ENCODE data around the gene NCOA3.

Gene NCOA3

DNA sequence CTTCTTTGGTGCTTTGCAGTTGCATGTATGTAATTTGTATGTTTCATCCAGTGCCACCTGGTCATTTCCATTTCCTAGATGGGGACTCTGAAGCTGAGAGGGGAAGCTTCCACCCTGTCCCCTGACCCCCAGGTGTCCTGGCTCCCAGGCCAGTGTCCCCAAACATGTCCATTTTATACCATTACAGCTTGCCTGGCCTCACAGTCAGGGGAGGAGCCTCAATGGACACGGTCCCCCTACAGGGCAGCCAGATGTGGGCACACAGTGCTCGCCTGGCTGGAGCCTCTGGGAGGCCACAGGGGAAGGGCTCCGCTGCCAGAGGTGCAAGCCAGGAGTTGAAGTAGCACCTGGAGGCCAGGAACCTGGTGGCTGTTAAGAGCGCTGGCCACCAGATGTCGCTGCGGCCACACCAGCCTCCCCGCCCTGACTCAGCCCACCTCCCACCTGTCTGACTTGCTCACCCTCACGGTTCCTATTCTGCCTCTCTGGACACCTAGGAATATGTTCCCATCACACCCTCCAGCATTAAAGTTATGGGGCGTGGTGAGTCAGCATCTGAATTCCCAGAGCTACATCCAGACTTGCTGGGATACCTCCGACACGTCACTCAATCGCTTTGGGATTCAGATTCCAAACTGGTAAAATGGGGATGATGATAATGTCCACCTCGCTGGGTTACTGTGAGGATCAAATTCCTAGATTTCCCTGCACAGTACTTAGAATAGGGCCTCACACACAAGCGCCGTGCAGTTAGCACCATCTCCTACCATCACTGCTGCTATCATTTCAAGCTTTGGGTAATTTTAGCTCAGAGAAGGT lies 176.2 kb downstream of the NCOA3 start:
- DNase-seq (ENCODE audit: low read depth in 2 of 2): peak; percentile 40 to 59

- DNase-seq (ENCODE audit: low read depth in 2 of 2): no peak
Measured at GRCh38 chr20:47678536-47678935, 176.8 kb downstream of the NCOA3 start.

GRCh38 chr20:47679462-47679861 lies 177.8 kb downstream of the NCOA3 start:
- no peak for DNase-seq (ENCODE audit: low read depth in 2 of 2)

DNA sequence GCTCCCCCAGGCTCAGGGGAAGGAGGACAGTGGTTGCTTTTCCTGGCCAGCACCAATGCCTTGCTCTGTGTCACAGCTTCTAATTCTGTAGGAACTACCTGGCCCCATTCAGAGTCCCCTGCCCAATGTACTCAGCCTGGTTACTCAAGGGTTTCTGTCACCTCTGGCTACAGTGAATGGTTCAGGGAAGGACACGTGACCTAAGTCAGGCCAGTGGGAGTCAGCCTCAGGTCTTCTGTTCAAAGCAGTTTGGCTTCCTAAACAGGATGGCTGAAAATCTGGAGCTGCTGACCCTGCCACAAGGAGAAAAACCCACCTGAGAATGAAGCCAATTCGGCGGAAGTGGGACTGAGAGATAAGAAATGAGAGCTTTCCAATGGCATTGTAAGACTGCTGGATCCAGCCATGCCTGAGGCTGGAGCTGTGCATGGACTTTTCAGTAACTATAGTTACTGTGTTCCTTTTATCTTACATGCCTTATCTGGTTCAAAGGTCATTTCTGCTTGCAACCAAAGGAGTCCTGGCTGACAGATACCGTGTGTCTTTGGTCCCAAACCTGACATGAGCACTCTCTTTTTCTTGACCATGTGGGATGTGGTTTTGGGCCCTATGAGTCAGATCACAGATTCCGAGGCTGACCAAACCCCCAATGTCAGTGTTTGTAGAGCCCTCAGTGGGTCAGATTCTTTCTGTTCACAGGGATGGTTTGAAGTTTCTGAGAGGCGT lies 179.3 kb downstream of the NCOA3 start:
- DNase-seq (ENCODE audit: low read depth in 2 of 2): no peak

DNA sequence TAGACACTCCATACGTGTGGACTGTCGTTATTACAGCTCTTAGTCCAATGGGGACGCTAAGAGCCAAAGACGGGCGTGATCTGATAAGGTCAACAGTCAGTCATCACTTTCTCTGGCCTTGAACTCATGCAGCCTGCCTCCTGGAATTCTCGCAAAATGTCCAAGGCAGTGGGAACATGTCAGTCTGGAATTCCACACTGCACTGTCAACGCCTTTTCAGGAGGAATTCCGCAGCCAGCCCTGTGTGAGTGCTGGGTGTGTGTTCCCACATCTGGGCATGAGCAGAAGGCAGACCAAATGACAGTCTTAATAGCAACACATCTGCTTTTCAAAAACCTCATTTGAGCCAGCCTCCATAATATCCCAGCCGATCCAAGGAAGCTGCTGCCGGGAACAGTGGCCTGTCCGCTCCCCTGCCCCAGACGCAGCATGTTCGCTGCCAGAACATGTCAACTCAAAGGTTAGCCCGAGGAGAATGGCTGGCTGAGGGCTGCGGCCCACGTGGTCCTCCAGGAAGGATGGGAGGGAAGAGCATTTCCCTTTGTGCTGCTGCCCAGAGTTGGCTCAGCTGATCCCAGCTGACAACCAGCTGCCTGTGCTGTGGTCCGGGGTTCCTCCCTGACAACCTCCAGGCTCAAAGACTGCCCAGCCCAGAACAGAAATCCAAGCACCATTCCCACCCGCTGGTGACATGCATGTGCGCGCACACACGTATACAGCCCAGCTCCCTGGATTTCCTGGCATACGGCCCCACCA lies 180.5 kb downstream of the NCOA3 start:
- no peak for DNase-seq (ENCODE audit: low read depth in 2 of 2)

DNA sequence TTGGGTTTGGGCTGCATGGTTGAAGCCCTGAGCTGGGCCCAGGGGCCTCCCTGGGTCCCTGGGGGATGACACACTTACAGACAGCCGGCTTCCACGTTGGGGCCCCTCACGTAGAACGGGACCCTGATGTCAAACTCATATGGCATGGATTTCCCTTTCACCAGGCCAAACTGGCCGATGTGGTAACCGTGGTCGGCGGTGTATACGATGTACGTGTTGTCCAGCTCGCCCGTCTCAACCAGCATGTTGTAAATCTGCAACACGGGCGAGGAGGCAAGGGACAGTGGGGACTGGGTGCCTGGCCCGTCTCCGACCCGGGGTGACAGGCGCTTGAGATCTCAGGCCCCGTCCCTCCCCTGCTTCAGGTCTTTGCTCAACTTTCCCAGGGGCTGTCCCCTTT lies 181.2 kb downstream of the NCOA3 start:
- no peak for DNase-seq (ENCODE audit: low read depth in 2 of 2)

GRCh38 chr20:47684306-47685080 lies 182.8 kb downstream of the NCOA3 start:
- no peak for DNase-seq (ENCODE audit: low read depth in 2 of 2)

DNA sequence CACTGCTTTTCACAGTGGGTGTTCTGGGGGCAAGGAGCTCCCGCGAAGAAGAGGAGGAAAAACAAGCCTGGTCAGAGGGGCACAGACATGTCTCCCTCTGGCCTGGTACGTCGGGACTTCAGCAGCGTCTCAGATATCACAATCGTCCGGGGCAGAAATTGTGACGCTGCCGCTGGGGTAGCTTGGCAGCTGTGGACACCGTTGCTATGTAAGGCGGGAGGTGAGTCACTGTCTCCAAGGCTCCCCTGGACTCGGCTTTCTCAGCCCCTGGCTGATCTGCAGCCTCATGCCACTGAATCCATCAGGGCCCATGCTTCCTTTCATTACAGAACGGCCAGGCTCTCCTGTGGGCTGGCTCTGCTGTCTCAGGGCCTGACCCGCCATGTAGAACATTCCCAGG lies 184.9 kb downstream of the NCOA3 start:
- no peak for DNase-seq (ENCODE audit: low read depth in 2 of 2)

DNA sequence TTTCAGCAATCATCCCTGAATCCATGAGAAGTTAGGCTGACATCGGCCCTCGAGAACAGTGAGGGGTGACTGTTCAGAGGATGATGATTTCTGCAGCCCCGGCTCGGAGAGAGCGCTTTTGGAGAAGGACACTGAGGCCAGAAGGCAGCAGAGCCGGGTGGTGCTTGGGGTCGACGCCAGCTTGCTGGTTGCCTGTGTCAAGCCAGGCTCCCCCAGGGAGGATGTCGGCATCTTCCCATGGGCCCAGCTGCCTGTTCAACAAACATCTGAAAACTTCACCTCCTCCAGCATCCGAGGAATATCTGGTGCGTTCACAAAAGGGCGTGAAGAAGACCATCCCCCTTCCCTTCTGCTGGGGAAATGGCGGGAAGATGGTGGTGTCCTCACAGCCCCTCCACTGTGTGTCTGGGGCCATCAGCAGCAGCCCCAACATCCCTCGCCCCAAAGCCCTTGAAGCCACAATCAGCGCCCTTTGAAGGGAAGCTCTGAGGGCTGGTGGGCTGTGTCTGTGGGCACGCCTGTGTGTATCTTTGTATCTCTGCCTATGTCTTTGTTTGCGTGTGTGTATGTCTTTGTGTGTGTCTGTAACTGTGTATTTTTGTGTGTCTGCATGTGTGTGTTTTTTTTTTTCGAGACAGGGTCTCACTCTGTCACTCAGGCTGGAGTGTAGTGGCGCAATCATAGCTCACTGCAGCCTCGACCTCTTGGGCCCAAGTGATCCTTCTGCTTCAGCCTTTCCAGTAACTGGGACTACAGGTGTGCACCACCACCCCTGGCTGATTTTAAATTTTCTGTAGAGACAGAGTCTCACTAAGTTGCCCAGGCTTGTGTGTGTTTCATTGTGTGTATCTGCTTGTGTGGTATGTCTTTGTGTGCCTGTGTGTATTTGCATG lies 185.7 kb downstream of the NCOA3 start:
- DNase-seq (ENCODE audit: low read depth in 2 of 2): no peak

GRCh38 chr20:47688385-47689381 lies 187.0 kb downstream of the NCOA3 start:
- DNase-seq (ENCODE audit: low read depth in 2 of 2): no peak

DNA sequence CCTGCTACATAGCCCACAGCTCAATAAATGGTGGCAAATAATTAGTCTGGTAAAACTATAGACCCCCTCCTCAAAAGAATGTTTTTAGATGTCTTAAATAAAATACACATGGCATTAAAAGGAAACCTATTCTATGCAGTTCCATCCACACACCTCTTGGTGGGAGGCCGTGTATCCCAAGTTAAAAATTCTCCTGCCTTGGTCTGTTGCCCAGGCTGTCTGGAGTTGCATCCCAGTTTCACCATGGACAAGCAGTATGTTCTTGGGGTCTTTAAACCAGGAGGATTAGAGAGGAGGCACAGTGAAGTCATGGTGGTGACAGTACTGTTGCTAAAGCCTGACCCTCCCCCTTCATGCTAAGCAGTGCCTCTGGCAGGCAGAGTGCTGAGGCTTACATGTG lies 188.0 kb downstream of the NCOA3 start:
- DNase-seq (ENCODE audit: low read depth in 2 of 2): no peak

- DNase-seq (ENCODE audit: low read depth in 2 of 2): no peak
Measured at GRCh38 chr20:47691625-47692024, 189.9 kb downstream of the NCOA3 start.

DNA sequence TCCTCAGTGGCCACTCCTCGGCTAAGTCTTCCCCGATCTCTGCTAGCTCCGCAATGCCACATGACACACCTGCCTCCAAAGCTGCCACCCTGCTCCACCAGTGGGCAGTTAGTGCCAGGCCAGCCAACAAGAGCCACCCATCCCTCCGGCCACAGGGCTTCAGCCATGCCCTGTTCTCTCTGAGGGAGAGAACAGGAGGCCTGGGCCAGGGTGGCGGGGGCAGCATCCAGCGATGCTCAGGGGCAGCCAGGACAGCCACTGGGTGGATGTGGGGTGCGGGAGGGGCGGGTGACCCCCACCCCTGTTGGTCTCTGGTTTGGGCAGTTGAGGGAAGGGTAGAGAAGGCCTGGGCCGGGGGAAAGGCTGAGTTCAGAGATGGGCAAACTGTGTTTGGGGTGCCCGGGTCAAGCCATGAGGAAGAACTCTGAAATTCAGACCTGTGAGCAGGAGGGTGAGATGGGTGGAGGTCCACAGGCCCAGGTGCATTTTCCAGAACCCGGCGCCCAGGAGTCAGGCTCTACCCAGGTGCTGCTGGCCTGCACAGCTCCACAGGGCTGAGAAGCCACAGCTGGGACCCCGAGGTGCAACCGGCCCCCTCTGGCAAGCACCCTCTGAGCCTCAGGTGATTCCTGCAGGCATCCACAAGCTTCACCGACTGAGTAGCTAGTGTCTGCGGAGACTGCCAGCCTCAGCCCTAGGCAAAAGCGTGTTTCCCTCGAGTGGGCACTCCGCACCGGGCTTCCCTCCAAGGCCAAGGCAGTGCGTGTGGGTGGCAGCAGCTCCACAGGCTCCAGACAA lies 192.5 kb downstream of the NCOA3 start:
- no peak for DNase-seq (ENCODE audit: low read depth in 2 of 2)

DNA sequence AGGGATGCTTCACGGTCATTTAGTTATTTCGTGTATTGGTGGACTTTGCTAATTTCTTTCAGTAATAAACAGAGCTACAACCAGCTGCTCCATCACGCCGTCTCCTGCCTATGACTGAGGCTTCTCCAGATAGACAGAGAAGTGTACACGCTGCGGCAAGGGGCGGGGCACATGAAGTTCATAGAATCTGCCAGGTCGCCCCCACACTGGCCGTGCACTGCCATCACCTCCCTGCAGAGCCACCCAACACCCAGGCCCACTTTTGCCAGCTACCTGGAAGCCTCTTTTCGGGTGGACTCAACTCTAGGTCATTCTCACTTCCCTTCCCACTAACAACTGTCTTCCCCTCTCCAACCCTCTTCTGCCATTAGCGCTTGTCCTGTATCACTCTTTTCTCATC lies 195.2 kb downstream of the NCOA3 start:
- DNase-seq (ENCODE audit: low read depth in 2 of 2): no peak

DNA sequence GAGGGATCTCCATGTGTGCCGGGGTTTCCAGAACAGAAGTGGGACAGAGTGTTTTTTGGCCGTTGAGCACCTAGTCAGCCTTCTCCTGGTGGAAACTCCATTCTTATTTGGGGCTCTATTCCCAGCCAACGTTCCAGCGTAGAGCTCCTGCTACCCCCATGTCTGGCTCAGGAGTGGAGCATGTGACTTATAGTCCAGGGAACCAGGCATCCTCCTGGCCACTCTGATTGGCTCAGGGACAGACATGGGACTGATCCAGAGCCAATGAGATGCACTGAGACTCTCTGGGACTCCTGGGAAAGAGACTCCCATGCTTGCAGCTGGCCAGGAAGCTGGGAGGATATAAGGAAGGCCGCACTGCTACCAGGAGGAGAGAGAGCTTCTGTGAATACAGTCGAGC lies 196.5 kb downstream of the NCOA3 start:
- DNase-seq (ENCODE audit: low read depth in 2 of 2): no peak

DNA sequence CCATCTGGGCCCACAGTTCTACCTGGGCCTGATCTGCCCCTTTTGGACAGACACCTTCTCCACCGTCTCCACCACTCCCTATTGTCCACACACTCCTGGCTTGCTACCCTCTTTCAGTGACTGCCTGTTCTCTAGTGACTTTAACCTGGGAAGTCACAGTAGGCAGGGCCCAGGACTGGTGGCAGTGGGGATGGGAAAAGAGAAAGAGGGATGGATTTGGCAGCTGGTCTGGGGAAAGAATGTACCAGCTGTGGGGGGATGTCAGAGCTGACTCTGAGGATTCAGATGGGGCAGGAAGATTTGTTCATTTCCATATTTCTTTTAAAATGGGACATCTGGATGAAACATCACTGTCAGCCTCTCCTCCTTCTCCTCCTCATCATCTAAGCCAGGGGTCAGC lies 198.1 kb downstream of the NCOA3 start:
- no peak for DNase-seq (ENCODE audit: low read depth in 2 of 2)

DNA sequence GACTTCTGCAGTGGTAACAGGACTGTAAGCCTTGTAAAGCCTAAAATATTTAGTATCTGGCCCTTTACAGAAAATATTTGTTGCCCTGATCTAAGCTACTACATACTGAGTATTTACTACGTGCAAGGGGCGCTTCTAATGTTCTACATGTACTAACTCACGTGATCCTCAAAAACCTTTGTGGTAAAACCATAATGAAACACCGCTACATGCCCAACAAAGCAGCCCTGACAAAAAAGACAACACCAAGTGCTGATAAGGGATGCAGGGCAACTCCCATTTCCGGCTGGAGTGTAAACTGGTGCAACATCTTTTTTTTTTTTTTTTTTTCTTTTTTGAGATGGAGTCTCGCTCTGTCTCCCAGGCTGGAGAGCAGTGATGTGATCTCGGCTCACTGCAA lies 198.6 kb downstream of the NCOA3 start:
- no peak for DNase-seq (ENCODE audit: low read depth in 2 of 2)

- DNase-seq (ENCODE audit: low read depth in 2 of 2): no peak
Measured at GRCh38 chr20:47701612-47702011, 199.9 kb downstream of the NCOA3 start.

- DNase-seq (ENCODE audit: low read depth in 2 of 2): no peak
Measured at GRCh38 chr20:47703748-47704147, 202.1 kb downstream of the NCOA3 start.
